NCI-H1436 (cell line): ENCODE results near the gene TSPO.

ENCODE experiments used
- DNase-seq: peaks from one replicate; lab custom pipeline; 2025; lab: John Stamatoyannopoulos, UW

TSPO gene

GRCh38 chr22:43202326-43202725 is 51.0 kb downstream of the TSPO start:
- no peak for DNase-seq

- no peak for DNase-seq
Observed at GRCh38 chr22:43202756-43203410, 51.5 kb downstream of the TSPO start.

- no peak for DNase-seq
Observed at GRCh38 chr22:43203471-43203981, 52.2 kb downstream of the TSPO start.

GRCh38 chr22:43205261-43205691 is 53.9 kb downstream of the TSPO start:
- no peak for DNase-seq

GRCh38 chr22:43205748-43206508 is 54.6 kb downstream of the TSPO start:
- DNase-seq: no peak

- no peak for DNase-seq
Observed at GRCh38 chr22:43206509-43207161, 55.3 kb downstream of the TSPO start.

GRCh38 chr22:43207386-43207785 is 56.0 kb downstream of the TSPO start:
- DNase-seq: no peak

GRCh38 chr22:43207849-43208702 is 56.7 kb downstream of the TSPO start:
- no peak for DNase-seq

- no peak for DNase-seq
Observed at GRCh38 chr22:43208703-43209522, 57.6 kb downstream of the TSPO start.

GRCh38 chr22:43209523-43209890 is 58.1 kb downstream of the TSPO start:
- no peak for DNase-seq

- no peak for DNase-seq
Observed at GRCh38 chr22:43209971-43210370, 58.6 kb downstream of the TSPO start.

- no peak for DNase-seq
Observed at GRCh38 chr22:43210631-43211515, 59.5 kb downstream of the TSPO start.

GRCh38 chr22:43211941-43212433 is 60.6 kb downstream of the TSPO start:
- no peak for DNase-seq

GRCh38 chr22:43212434-43212952 is 61.1 kb downstream of the TSPO start:
- DNase-seq: no peak
